K562 (cell line): ENCODE measurements around the gene E2F2. TPM values are rescaled to one million over a fixed set of nuclear protein-coding genes. Genes with fewer than 3 reads are reported as not detected.

Source experiments
- ATAC-seq: fragments of 200-7000 bp; cut with Tn5 transposase; 3 replicates; pipeline ENCODE4 v1.9.1; 2020; ENCODE audit warnings: moderate library complexity
- BruUV-seq: library from RNA; stranded (reverse); fragments of 400-500 nt; replicated peaks from 2 replicates; lab custom pipeline; 2021; lab: Mats Ljungman, UMichigan
- CTCF ChIA-PET: fragments of 300-600 bp; formaldehyde crosslinking; extraction: SDS; loops from one replicate; lab custom pipeline; 2021; ENCODE audit warnings: low intra/inter-chr PET ratio; lab: Yijun Ruan, JAX
- POLR2A ChIA-PET: fragments of 300-600, 350-650 bp; sonication (Branson Sonifier 250); formaldehyde crosslinking; extraction: SDS; loops from one replicate; lab custom pipeline; 2021; ENCODE audit warnings: antibody characterized with exemption, inconsistent platforms; lab: Yijun Ruan, JAX
- DNase-seq, 4 experiments: peaks; one replicate each; pipeline versions ENCODE4 v3.0.0 to v3.0.0-alpha.2; 2011 to 2018; ENCODE audit warnings: low spot score in 3 of 4, mixed read lengths in 3 of 4; ENCODE audit errors: extremely low read depth in 1 of 4
- FAIRE-seq: peaks from 2 replicates; lab custom pipeline; 2011; peaks lifted over from hg19 to GRCh38; lab: Jason Lieb, UNC
- H2AFZ ChIP-seq: 2 replicates; pipeline ENCODE4 v1.6.0; 2011; ENCODE audit warnings: low read depth, low read length, control low read depth, inconsistent platforms
- H3K27ac ChIP-seq: fragments of 200-600 bp; 3 replicates; pipeline ENCODE4 v1.8.0; 2011; ENCODE audit warnings: low read depth, mild to moderate bottlenecking, control low read depth, inconsistent platforms, low read length, moderate library complexity, mixed read lengths; ENCODE audit errors: extremely low read depth
- H3K27me3 ChIP-seq, 2 experiments: fragments of 300-600 bp in 1 of 2; 2 replicates in 1 of 2; 3 replicates in 1 of 2; pipeline versions ENCODE4 v1.6.0 to v1.8.0; 2011; ENCODE audit warnings: inconsistent platforms in 2 of 2, low read length in 2 of 2, mild to moderate bottlenecking in 1 of 2, mixed read lengths in 1 of 2, moderate library complexity in 1 of 2; ENCODE audit not compliant: control insufficient read depth in 2 of 2, insufficient read depth in 2 of 2
- H3K36me3 ChIP-seq: fragments of 300-600 bp; 3 replicates; pipeline ENCODE4 v1.8.0; 2011; ENCODE audit warnings: mild to moderate bottlenecking, low read length, inconsistent platforms; ENCODE audit not compliant: control insufficient read depth, insufficient read depth
- H3K4me1 ChIP-seq, 2 experiments: fragments of 200-600 bp in 1 of 2; replicated peaks in 1 of 2; 2 replicates in 1 of 2; 3 replicates in 1 of 2; pipeline versions ENCODE4 v1.5.1 to v1.8.0; 2011; ENCODE audit warnings: inconsistent platforms in 2 of 2, low read length in 2 of 2, mild to moderate bottlenecking in 1 of 2, mixed read lengths in 1 of 2, moderate library complexity in 1 of 2; ENCODE audit not compliant: control insufficient read depth in 2 of 2, insufficient read depth in 2 of 2
- H3K4me2 ChIP-seq: 2 replicates; pipeline ENCODE4 v1.6.1; 2011; ENCODE audit warnings: low read length, control low read depth, inconsistent platforms, mixed read lengths; ENCODE audit not compliant: insufficient read depth
- H3K4me3 ChIP-seq: fragments of 200-600 bp; sonication (generic), shearing (Covaris generic); 2 replicates; pipeline ENCODE4 v1.5.1; 2016; ENCODE audit warnings: control low read depth, inconsistent platforms
- H3K79me2 ChIP-seq: fragments of 200-600 bp; 3 replicates; pipeline ENCODE4 v1.8.0; 2011; ENCODE audit warnings: low read length, inconsistent platforms; ENCODE audit not compliant: control insufficient read depth, insufficient read depth
- H3K9ac ChIP-seq, 2 experiments: 2 replicates each; pipeline versions ENCODE4 v1.6.0 to v1.6.1; 2011; ENCODE audit warnings: low read depth in 2 of 2, low read length in 2 of 2, control low read depth in 1 of 2, inconsistent platforms in 1 of 2, mild to moderate bottlenecking in 1 of 2, mixed read lengths in 1 of 2; ENCODE audit not compliant: insufficient read depth in 1 of 2
- H3K9me1 ChIP-seq: one replicate; pipeline ENCODE4 v1.6.0; 2011; ENCODE audit warnings: inconsistent platforms, mild to moderate bottlenecking, low read length, moderate library complexity; ENCODE audit not compliant: control insufficient read depth, insufficient read depth
- H3K9me3 ChIP-seq: replicated peaks from 2 replicates; pipeline ENCODE4 v1.5.1; 2011; ENCODE audit warnings: low read depth, low read length, inconsistent platforms; ENCODE audit not compliant: control insufficient read depth, insufficient read depth
- H4K20me1 ChIP-seq: replicated peaks from 2 replicates; pipeline ENCODE4 v1.6.1; 2011; ENCODE audit warnings: low read length, inconsistent platforms, mixed read lengths; ENCODE audit not compliant: control insufficient read depth, insufficient read depth
- ETS2 ChIP-seq: IDR thresholded peaks from 2 replicates; pipeline ENCODE4 v1.6.1; 2016; ENCODE audit warnings: borderline replicate concordance, missing genetic modification characterization, mild to moderate bottlenecking, moderate library complexity, missing compliant biosample characterization; ENCODE audit not compliant: poor library complexity, severe bottlenecking
- NCOR1 ChIP-seq: fragments of 450-650 bp; IDR thresholded peaks from 2 replicates; pipeline ENCODE4 v1.6.1; 2016; ENCODE audit warnings: mild to moderate bottlenecking, moderate library complexity
- NFATC3 ChIP-seq: fragments of 450-650 bp; IDR thresholded peaks from 2 replicates; pipeline ENCODE4 v1.6.1; 2017; ENCODE audit warnings: mild to moderate bottlenecking
- PHB ChIP-seq: fragments of 250-450 bp; sonication (Bioruptor Pico); IDR thresholded peaks from 2 replicates; pipeline ENCODE4 v1.5.0; 2021
- TARDBP ChIP-seq: fragments of 450-650 bp; IDR thresholded peaks from 2 replicates; pipeline ENCODE4 v1.6.1; 2016
- ZNF699 ChIP-seq: fragments of 250-450 bp; sonication (Bioruptor Pico); IDR thresholded peaks from 2 replicates; pipeline ENCODE4 v1.8.0; 2021; ENCODE audit warnings: mild to moderate bottlenecking, moderate library complexity; ENCODE audit not compliant: insufficient replicate concordance
- WGBS: fragments of 100-300 bp; shearing (Covaris generic); methylation state at CpG from one replicate; pipeline ENCODE4 v1.1.6; 2016; ENCODE audit warnings: low coverage, mixed read lengths; ENCODE audit not compliant: insufficient coverage; ENCODE audit errors: missing lambda C conversion rate; 5-methylcytosine and 5-hydroxymethylcytosine counted together
- in situ Hi-C: fragments of 300-500 bp; cut with MboI; formaldehyde crosslinking; loops from 4 replicates; pipeline ENCODE4 v1.15.0; 2018; ENCODE audit warnings: inconsistent platforms, mixed read lengths
- intact Hi-C: fragments of 100-400 bp; cut with micrococcal nuclease; formaldehyde crosslinking; loops from 2 replicates; pipeline ENCODE4 v1.14.2; 2022
- polyA plus RNA-seq, 8 experiments: library from polyadenylated mRNA; depleted of rRNA in 4 of 8; stranded (reverse) in 5 of 8; unstranded in 3 of 8; fragments of >200 nt; fragmentation: Nextera tagmentation in 2 of 8; fragmentation: Illumina TruSeq in 1 of 8; extraction: Ambion mirVana in 2 of 8; extraction: Trizol in 1 of 8; gene quantifications; 2 replicates each; pipeline versions ENCODE4 v1.2.1 to v1.2.3, GENCODE V29; 2011 to 2014; ENCODE audit warnings: inconsistent platforms in 1 of 8, missing spikeins in 1 of 8
- total RNA-seq, 7 experiments: library from RNA; depleted of rRNA in 6 of 7; stranded (reverse); fragments of >200 nt in 6 of 7; fragmentation: Illumina TruSeq in 2 of 7; extraction: Trizol in 2 of 7; gene quantifications; 2 replicates each; pipeline versions ENCODE4 v1.2.1 to v1.2.3, GENCODE V29; 2011 to 2021; ENCODE audit warnings: low replicate concordance in 1 of 7
- TF ChIP-seq, protein P1 (sequence below): fragments of 450-650 bp; IDR thresholded peaks from 2 replicates; pipeline ENCODE4 v1.6.1; 2016; ENCODE audit warnings: mild to moderate bottlenecking, moderate library complexity
- TF ChIP-seq, protein P2 (sequence below): IDR thresholded peaks from 2 replicates; pipeline ENCODE4 v1.6.1; 2014; ENCODE audit warnings: antibody characterized with exemption

Gene E2F2
- total and polyA plus RNA-seq, 9 of the 15 experiments (the other 6 are each of a cell fraction or from before 2014, with no cell fraction given): 3.1 to 25.3 (median 11.4) TPM

DNA sequence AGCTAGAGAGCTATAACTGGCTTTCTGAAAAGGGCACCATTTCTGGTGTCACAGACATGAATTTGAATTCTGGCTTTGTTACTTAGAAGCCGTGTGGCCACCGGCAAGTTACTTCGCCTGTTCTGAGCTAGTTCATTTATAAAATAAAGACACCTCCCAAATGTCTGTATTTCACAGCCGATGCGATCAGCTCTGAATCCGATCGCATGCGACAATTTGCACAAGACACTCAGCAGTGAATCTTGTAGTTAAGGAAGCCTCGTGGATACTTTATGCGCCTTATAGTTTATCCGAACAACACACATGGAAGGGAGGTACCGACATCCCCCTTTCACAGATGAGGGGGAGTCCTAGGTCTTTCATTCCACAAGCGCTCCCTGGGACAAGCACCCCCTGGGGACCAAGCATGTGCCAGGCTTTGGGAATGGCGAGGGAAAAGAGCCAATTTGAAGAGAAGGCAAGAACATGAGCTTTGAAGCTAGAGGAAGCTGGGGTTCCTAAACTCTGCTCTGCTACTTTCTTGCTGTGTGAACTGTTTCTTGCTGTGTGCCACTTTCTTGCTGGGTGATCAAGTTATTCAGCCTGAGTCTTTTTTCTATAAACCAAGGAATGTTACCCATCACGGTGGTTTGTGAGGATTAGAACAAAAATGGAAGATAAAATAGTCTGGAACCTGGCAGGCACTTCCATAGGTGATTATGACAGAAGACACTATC, 24.4 kb upstream of the E2F2 start:
- no peaks in the 10 kb centered on the region for H4K20me1 ChIP-seq
- ChIA-PET CTCF (no interaction called here), POLR2A (interaction anchor here (0.6 to 2.5 kb wide), 14 partner anchors 10 to 252 kb away, joined by 3 to 8 read pairs (median 4); partner anchors contain the start of genes PITHD1 and RPL11)
- H3K4me2 ChIP-seq: peak overlapping the region; percentile 75
- FAIRE-seq: peak; percentile 60
- ATAC-seq: no peak
- in situ Hi-C loops: no loop called here
- peak in 1 of 4 experiments; percentile 29 for DNase-seq
- H3K36me3 ChIP-seq: peaks cover 19% of the 10 kb centered on the region
- WGBS: 29% methylated on average over 15 of the region's 15 CpGs
- H3K4me1 ChIP-seq: peaks cover 54 to 60% of the 10 kb centered on the region in 2 experiments
- no peaks in the 10 kb centered on the region for H3K9me3 ChIP-seq
- H3K4me3 ChIP-seq: peak overlapping the region; percentile 15; the same call in 1 of the 2 replicates
- peak overlapping the region; percentile 70 for H3K27ac ChIP-seq
- H3K9ac ChIP-seq: peak overlapping the region; percentile 70 to 94
- peaks cover 41% of the 10 kb centered on the region for H3K79me2 ChIP-seq
- peak overlapping the region; percentile 74 for H2AFZ ChIP-seq
- TSS peak; percentile 99 for BruUV-seq
- H3K27me3 ChIP-seq: no peaks in the 10 kb centered on the region
- no peaks in the 10 kb centered on the region for H3K9me1 ChIP-seq
- intact Hi-C loops: loop anchor here (5.0 kb wide), 2 partner anchors 42 to 187 kb away; partner anchors contain the start of gene ELOA
- TF ChIP-seq, protein P1, sequence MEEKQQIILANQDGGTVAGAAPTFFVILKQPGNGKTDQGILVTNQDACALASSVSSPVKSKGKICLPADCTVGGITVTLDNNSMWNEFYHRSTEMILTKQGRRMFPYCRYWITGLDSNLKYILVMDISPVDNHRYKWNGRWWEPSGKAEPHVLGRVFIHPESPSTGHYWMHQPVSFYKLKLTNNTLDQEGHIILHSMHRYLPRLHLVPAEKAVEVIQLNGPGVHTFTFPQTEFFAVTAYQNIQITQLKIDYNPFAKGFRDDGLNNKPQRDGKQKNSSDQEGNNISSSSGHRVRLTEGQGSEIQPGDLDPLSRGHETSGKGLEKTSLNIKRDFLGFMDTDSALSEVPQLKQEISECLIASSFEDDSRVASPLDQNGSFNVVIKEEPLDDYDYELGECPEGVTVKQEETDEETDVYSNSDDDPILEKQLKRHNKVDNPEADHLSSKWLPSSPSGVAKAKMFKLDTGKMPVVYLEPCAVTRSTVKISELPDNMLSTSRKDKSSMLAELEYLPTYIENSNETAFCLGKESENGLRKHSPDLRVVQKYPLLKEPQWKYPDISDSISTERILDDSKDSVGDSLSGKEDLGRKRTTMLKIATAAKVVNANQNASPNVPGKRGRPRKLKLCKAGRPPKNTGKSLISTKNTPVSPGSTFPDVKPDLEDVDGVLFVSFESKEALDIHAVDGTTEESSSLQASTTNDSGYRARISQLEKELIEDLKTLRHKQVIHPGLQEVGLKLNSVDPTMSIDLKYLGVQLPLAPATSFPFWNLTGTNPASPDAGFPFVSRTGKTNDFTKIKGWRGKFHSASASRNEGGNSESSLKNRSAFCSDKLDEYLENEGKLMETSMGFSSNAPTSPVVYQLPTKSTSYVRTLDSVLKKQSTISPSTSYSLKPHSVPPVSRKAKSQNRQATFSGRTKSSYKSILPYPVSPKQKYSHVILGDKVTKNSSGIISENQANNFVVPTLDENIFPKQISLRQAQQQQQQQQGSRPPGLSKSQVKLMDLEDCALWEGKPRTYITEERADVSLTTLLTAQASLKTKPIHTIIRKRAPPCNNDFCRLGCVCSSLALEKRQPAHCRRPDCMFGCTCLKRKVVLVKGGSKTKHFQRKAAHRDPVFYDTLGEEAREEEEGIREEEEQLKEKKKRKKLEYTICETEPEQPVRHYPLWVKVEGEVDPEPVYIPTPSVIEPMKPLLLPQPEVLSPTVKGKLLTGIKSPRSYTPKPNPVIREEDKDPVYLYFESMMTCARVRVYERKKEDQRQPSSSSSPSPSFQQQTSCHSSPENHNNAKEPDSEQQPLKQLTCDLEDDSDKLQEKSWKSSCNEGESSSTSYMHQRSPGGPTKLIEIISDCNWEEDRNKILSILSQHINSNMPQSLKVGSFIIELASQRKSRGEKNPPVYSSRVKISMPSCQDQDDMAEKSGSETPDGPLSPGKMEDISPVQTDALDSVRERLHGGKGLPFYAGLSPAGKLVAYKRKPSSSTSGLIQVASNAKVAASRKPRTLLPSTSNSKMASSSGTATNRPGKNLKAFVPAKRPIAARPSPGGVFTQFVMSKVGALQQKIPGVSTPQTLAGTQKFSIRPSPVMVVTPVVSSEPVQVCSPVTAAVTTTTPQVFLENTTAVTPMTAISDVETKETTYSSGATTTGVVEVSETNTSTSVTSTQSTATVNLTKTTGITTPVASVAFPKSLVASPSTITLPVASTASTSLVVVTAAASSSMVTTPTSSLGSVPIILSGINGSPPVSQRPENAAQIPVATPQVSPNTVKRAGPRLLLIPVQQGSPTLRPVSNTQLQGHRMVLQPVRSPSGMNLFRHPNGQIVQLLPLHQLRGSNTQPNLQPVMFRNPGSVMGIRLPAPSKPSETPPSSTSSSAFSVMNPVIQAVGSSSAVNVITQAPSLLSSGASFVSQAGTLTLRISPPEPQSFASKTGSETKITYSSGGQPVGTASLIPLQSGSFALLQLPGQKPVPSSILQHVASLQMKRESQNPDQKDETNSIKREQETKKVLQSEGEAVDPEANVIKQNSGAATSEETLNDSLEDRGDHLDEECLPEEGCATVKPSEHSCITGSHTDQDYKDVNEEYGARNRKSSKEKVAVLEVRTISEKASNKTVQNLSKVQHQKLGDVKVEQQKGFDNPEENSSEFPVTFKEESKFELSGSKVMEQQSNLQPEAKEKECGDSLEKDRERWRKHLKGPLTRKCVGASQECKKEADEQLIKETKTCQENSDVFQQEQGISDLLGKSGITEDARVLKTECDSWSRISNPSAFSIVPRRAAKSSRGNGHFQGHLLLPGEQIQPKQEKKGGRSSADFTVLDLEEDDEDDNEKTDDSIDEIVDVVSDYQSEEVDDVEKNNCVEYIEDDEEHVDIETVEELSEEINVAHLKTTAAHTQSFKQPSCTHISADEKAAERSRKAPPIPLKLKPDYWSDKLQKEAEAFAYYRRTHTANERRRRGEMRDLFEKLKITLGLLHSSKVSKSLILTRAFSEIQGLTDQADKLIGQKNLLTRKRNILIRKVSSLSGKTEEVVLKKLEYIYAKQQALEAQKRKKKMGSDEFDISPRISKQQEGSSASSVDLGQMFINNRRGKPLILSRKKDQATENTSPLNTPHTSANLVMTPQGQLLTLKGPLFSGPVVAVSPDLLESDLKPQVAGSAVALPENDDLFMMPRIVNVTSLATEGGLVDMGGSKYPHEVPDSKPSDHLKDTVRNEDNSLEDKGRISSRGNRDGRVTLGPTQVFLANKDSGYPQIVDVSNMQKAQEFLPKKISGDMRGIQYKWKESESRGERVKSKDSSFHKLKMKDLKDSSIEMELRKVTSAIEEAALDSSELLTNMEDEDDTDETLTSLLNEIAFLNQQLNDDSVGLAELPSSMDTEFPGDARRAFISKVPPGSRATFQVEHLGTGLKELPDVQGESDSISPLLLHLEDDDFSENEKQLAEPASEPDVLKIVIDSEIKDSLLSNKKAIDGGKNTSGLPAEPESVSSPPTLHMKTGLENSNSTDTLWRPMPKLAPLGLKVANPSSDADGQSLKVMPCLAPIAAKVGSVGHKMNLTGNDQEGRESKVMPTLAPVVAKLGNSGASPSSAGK: peak; percentile 72
- TF ChIP-seq NCOR1 (no peak), NFATC3 (no peak; the same call in 1 of the 2 replicates), ETS2 (tag) (no peak), TARDBP (0 out of 2 replicates have a peak, but pooled peaks have one; percentile 55), ZNF699 (CRISPR knock-in tag) (no peak), PHB (CRISPR knock-in tag) (no peak)
- TF ChIP-seq, protein P2, sequence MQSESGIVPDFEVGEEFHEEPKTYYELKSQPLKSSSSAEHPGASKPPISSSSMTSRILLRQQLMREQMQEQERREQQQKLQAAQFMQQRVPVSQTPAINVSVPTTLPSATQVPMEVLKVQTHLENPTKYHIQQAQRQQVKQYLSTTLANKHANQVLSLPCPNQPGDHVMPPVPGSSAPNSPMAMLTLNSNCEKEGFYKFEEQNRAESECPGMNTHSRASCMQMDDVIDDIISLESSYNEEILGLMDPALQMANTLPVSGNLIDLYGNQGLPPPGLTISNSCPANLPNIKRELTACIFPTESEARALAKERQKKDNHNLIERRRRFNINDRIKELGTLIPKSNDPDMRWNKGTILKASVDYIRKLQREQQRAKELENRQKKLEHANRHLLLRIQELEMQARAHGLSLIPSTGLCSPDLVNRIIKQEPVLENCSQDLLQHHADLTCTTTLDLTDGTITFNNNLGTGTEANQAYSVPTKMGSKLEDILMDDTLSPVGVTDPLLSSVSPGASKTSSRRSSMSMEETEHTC: no peak
